Activated T-cell treated with anti-CD3 and anti-CD28 coated beads, Interleukin-2, amount 50 U/mL, for 1 hour (primary cell): Measurements from ENCODE around the gene RHEX.

Experiments used
- DNase-seq: peaks from one replicate; pipeline ENCODE4 v3.0.0-alpha.2; 2020

The RHEX gene

DNA sequence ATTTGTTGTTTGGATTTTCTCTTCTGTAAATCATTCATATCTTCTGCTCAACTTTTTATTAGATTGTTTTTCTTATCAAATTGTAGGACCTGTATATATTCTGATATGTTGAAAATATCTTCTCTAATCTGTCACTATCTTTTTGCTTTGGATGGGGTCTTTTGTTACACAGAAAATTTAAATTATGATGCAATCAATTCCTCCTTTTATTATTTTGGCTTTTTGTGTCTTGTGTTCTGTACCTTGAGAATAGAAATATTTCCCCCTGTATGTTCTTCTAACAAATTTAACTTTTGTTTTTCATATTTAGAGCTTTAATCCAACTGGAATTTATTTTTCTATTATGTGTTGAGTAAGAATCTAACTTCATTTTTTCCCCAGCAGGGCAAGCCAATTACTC is 67.4 kb downstream of the RHEX start:
- DNase-seq, result no peak

GRCh38 chr1:206121269-206121668 is 68.3 kb downstream of the RHEX start:
- DNase-seq, result no peak

- DNase-seq, result no peak
Observed at GRCh38 chr1:206122686-206123085, 69.7 kb downstream of the RHEX start.

GRCh38 chr1:206125346-206125745 is 72.4 kb downstream of the RHEX start:
- no peak for DNase-seq

DNA sequence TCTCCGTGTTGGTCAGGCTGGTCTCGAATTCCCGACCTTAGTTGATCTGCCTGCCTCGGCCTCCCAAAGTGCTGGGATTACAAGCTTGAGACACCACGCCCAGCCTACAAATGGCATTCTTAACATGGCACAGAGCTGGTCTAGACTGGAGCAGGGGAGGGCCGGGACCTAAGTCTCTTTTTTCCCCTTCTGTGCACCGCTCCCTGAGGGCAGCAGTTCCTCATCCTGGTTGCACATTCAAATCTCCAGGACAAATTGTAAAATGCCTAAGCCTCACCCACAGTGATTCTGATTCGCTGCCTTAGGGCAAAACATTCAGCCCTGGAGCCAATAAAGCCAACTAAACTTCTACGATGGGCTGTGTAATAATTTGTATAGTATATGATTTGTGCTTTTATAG is 74.4 kb downstream of the RHEX start:
- DNase-seq, result no peak

GRCh38 chr1:206128196-206128595 is 75.2 kb downstream of the RHEX start:
- no peak for DNase-seq

DNA sequence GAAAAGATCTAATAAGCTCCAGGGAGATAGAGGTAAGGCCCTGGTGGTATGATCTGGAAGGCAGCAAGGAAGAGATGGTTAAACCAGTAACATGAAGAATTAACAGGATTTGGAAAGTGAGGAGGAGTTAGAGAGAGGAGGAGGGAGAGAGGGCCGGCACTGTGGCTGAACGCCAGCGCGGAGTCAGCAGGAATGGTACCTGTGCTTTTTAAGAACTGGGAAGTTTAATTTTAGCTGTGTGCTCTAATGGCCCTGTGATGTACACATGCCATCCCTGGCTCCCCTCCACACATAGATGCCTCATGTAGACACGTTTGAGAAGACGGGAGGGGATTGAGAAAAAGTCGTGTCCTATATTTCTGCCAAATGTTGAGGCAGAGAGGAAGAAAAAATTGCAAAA is 78.1 kb downstream of the RHEX start:
- DNase-seq, result no peak

DNA sequence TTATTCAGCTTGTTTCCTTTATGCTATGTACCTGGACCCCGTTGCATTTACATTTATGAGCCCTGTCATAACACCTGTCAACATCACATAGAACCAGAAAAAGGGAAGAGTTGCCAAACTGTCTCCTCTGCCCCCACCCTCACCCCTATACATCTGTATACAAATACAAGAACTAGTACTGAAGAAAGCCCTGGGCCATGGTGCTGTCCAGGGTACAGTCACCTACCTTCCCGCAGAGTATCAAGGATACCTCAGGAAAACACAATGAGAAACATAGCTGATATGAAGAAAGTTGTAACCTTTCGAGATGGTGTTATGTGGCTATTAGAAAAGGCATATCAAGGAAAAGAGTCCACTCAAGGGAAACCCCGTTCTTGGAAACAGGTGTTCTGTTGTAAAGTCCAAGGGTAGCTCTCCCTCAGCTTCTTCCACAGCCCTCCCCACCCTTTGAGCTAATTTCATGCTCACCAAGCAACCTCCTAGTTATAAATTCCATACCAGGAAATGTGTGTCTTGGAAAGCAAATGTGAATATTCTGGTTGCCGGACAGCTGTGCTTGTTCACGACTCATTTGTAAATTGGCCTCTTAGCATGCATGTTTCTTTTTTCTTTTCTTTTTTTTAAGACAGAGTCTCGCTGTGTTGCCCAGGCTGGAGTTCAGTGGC is 80.9 kb downstream of the RHEX start:
- DNase-seq, result no peak

- DNase-seq, result no peak
Observed at GRCh38 chr1:206135248-206135647, 82.3 kb downstream of the RHEX start.

DNA sequence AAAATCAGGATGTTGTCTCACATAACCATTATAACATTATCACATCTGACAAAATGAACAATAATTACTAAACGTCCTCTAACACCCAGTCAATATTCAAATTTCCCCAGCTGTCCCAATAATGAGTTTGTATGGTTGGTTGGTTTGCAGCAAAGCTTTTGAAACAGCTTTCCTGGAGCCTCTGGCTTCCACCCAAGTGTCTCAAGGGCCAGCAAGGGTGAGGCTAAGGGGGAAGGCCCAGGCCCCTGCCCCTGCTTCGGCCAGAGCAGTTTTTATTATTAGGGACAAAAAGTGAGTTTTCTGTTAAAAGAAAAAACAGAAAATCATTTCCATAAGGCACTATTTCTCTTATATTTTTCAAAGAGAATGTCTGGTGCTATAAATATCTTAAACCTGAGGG is 83.3 kb downstream of the RHEX start:
- no peak for DNase-seq

DNA sequence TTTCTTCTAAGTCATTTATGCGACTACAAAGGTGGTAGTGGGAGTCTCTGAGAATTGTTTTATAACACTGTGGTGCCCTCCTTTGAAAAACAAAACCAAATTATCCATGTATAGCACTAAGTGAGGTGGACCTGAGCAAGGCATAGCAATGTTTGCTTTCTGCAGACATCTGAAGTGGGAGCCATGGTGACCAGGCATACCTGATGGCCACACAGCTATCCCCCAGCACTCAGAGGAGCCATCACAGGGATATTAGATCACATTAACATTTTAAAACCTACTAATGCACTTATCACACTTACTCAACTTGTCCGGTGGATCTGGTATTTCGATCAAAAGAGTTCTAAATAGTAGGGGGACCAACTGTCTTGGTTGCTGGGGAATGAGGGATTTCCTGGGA is 89.0 kb downstream of the RHEX start:
- no peak for DNase-seq

DNA sequence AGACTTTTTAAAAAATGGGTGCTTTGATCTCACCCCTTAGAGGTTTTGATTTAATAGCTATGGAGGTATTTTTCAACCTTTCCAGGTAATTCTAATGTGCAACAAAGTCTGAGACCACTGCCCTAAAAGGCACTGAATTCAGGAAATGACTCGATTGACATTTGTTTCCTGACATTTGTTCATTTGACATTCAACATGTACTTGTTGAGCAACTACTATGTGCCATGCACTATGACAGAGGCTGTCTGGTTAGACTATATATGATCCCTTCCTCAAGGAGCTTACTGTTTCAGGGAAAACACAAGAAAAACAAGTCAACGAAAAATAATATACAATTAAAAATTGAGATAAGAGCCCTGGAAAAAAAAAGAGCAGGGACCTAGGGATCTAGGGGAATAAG is 89.8 kb downstream of the RHEX start:
- no peak for DNase-seq

GRCh38 chr1:206143537-206144172 is 90.7 kb downstream of the RHEX start:
- no peak for DNase-seq

GRCh38 chr1:206144605-206145004 is 91.6 kb downstream of the RHEX start:
- DNase-seq, result no peak

GRCh38 chr1:206145771-206146290 is 92.9 kb downstream of the RHEX start:
- DNase-seq, result no peak
